ENCODE results near the gene ATP10A.

The ATP10A gene

GRCh38 chr15:25812845-25813244, 50.3 kb downstream of the ATP10A start:
- DNase-seq (no peak), ATAC-seq (no peak)

- no peak for DNase-seq
- no peak for ATAC-seq
These were observed 51.1 kb downstream of the ATP10A start for GRCh38 chr15:25812073-25812472.

- ATAC-seq (peak; percentile 65), DNase-seq (no peak)
These were observed 51.6 kb downstream of the ATP10A start for GRCh38 chr15:25811481-25811906.

GRCh38 chr15:25810631-25811091, 52.5 kb downstream of the ATP10A start:
- peak; percentile 25 for DNase-seq
- peak; percentile 55 for ATAC-seq

GRCh38 chr15:25810154-25810553, 53.0 kb downstream of the ATP10A start:
- ATAC-seq: no peak
- no peak for DNase-seq

GRCh38 chr15:25807063-25807462, 56.1 kb downstream of the ATP10A start:
- no peak for DNase-seq
- no peak for ATAC-seq

GRCh38 chr15:25805031-25805430, 58.1 kb downstream of the ATP10A start:
- DNase-seq (no peak), ATAC-seq (no peak)

- no peak for ATAC-seq
These were observed 58.7 kb downstream of the ATP10A start for GRCh38 chr15:25804451-25804850.

GRCh38 chr15:25803541-25803940, 59.6 kb downstream of the ATP10A start:
- ATAC-seq (no peak), DNase-seq (no peak)

More at GRCh38 chr15:25804451-25804850, 58.7 kb downstream of the ATP10A start:
- DNase-seq: no peak

- no peak for DNase-seq
- ATAC-seq: no peak
These were observed 60.1 kb downstream of the ATP10A start for GRCh38 chr15:25803036-25803435.

GRCh38 chr15:25802285-25802830, 60.8 kb downstream of the ATP10A start:
- ATAC-seq: no peak
- DNase-seq: no peak

GRCh38 chr15:25801586-25802284, 61.4 kb downstream of the ATP10A start:
- DNase-seq (no peak), ATAC-seq (no peak)

GRCh38 chr15:25800761-25801515, 62.2 kb downstream of the ATP10A start:
- DNase-seq (no peak), ATAC-seq (no peak)

GRCh38 chr15:25799906-25800700, 63.0 kb downstream of the ATP10A start:
- DNase-seq (no peak), ATAC-seq (no peak)

GRCh38 chr15:25797936-25798901, 64.9 kb downstream of the ATP10A start:
- DNase-seq: no peak
- ATAC-seq: no peak

GRCh38 chr15:25797511-25797935, 65.6 kb downstream of the ATP10A start:
- no peak for DNase-seq
- ATAC-seq: no peak

- DNase-seq (no peak), ATAC-seq (no peak)
These were observed 66.1 kb downstream of the ATP10A start for GRCh38 chr15:25797035-25797434.

GRCh38 chr15:25796395-25796794, 66.7 kb downstream of the ATP10A start:
- DNase-seq: no peak
- ATAC-seq: no peak

GRCh38 chr15:25795712-25796111, 67.4 kb downstream of the ATP10A start:
- no peak for DNase-seq
- ATAC-seq: no peak

GRCh38 chr15:25795061-25795460, 68.1 kb downstream of the ATP10A start:
- no peak for ATAC-seq

More at GRCh38 chr15:25795061-25795460, 68.1 kb downstream of the ATP10A start:
- peak; percentile 24 for DNase-seq
